Epidermal melanocyte (primary cell): ENCODE results near the gene ABCB8.
A peak's percentile ranks its signal among the peaks of the same experiment; 100 is the strongest.
"Not testable (repeated sequence)": the region's sequence is repeated elsewhere in the genome, so short reads cannot be mapped to it uniquely, and the experiment has no call there.

Source experiments
- DNase-seq: peaks from one replicate; pipeline ENCODE4 v3.0.0; 2011; ENCODE audit warnings: low spot score; ENCODE audit not compliant: insufficient read length

ABCB8 gene

GRCh38 chr7:150997817-150998216 lies 30.4 kb upstream of the ABCB8 start:
- DNase-seq: no peak

GRCh38 chr7:150998341-150998740 lies 29.9 kb upstream of the ABCB8 start:
- no peak for DNase-seq

GRCh38 chr7:150999001-150999400 lies 29.2 kb upstream of the ABCB8 start:
- DNase-seq: no peak

GRCh38 chr7:150999497-151000230 lies 28.6 kb upstream of the ABCB8 start:
- DNase-seq: no peak

- no peak for DNase-seq
Observed at GRCh38 chr7:151000897-151001495, 27.3 kb upstream of the ABCB8 start.

- DNase-seq: no peak
Observed at GRCh38 chr7:151001546-151001945, 26.7 kb upstream of the ABCB8 start.

GRCh38 chr7:151003572-151003971 lies 24.7 kb upstream of the ABCB8 start:
- DNase-seq: no peak

GRCh38 chr7:151005566-151005965 lies 22.7 kb upstream of the ABCB8 start:
- no peak for DNase-seq

GRCh38 chr7:151006590-151007300 lies 21.5 kb upstream of the ABCB8 start:
- DNase-seq: no peak

GRCh38 chr7:151007469-151007898 lies 20.8 kb upstream of the ABCB8 start:
- no peak for DNase-seq

GRCh38 chr7:151008143-151008510 lies 20.1 kb upstream of the ABCB8 start:
- DNase-seq: no peak

GRCh38 chr7:151008511-151009323 lies 19.5 kb upstream of the ABCB8 start:
- no peak for DNase-seq

GRCh38 chr7:151009327-151010036 lies 18.8 kb upstream of the ABCB8 start:
- no peak for DNase-seq

- no peak for DNase-seq
Observed at GRCh38 chr7:151010037-151010306, 18.3 kb upstream of the ABCB8 start.

- no peak for DNase-seq
Observed at GRCh38 chr7:151010307-151011096, 17.7 kb upstream of the ABCB8 start.

GRCh38 chr7:151011097-151011409 lies 17.2 kb upstream of the ABCB8 start:
- DNase-seq: no peak

- not testable (repeated sequence) for DNase-seq
Observed at GRCh38 chr7:151011616-151012015, 16.6 kb upstream of the ABCB8 start.

- no peak for DNase-seq
Observed at GRCh38 chr7:151012031-151012692, 16.1 kb upstream of the ABCB8 start.

- peak; percentile 68 for DNase-seq
Observed at GRCh38 chr7:151012911-151013347, 15.3 kb upstream of the ABCB8 start.

- no peak for DNase-seq
Observed at GRCh38 chr7:151013356-151013732, 14.9 kb upstream of the ABCB8 start.
